ENCODE results near the gene ZWILCH. TPM values are rescaled to one million over a fixed set of nuclear protein-coding genes. Genes with fewer than 3 reads are reported as not detected.
"Not testable (repeated sequence)": the region's sequence is repeated elsewhere in the genome, so short reads cannot be mapped to it uniquely, and the experiment has no call there.

Gene ZWILCH
- total and polyA plus RNA-seq, 4 donors, result 1.5 to 11.3 (median 2.9) TPM

DNA sequence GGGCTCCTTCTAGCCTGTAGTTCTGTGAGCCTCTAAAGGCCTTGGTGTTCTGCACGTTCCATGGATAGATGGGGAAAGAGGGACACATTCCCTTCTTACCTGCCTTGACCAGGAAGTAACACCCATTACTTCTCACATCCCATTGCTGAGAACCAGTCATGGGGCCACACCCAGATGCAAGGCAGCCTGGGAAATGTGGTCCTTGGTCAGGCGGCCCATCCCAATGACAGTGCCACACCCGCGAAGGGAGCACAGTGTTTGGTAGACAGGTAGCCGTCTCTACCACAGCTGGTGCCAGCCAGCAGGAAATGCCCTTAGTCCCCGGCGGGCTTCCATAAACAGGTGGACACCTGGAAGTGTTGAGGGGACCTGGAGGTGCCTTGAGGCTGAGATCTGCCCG is 83.8 kb downstream of the ZWILCH start:
- no peak for TF ChIP-seq RXRA (IDR thresholded peaks at IDR 0.05)
- no peak for TF ChIP-seq FOXA1 (IDR thresholded peaks at IDR 0.05)
- no peak for TF ChIP-seq TAF1 (conservative IDR thresholded peaks at IDR 0.05)
- TF ChIP-seq, protein P1, sequence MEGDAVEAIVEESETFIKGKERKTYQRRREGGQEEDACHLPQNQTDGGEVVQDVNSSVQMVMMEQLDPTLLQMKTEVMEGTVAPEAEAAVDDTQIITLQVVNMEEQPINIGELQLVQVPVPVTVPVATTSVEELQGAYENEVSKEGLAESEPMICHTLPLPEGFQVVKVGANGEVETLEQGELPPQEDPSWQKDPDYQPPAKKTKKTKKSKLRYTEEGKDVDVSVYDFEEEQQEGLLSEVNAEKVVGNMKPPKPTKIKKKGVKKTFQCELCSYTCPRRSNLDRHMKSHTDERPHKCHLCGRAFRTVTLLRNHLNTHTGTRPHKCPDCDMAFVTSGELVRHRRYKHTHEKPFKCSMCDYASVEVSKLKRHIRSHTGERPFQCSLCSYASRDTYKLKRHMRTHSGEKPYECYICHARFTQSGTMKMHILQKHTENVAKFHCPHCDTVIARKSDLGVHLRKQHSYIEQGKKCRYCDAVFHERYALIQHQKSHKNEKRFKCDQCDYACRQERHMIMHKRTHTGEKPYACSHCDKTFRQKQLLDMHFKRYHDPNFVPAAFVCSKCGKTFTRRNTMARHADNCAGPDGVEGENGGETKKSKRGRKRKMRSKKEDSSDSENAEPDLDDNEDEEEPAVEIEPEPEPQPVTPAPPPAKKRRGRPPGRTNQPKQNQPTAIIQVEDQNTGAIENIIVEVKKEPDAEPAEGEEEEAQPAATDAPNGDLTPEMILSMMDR (IDR thresholded peaks at IDR 0.05; ENCODE audit: low read depth, low read length, missing input control), result no peak
- TF ChIP-seq RAD21 (IDR thresholded peaks at IDR 0.05), result no peak
- TF ChIP-seq EGR1 (IDR thresholded peaks at IDR 0.05; ENCODE audit: low read depth in 2 of 2), result no peak
- no peak for TF ChIP-seq JUND (IDR thresholded peaks at IDR 0.05)
- TF ChIP-seq, protein P2, sequence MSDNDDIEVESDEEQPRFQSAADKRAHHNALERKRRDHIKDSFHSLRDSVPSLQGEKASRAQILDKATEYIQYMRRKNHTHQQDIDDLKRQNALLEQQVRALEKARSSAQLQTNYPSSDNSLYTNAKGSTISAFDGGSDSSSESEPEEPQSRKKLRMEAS (IDR thresholded peaks at IDR 0.05), result no peak
- TF ChIP-seq NR2F2 (IDR thresholded peaks at IDR 0.05), result no peak
- TF ChIP-seq FOXA2 (IDR thresholded peaks at IDR 0.05), result no peak
- no peak for TF ChIP-seq SP1 (IDR thresholded peaks at IDR 0.05)
- TF ChIP-seq YY1 (IDR thresholded peaks at IDR 0.05), result no peak
- no peak for TF ChIP-seq HNF4G (IDR thresholded peaks at IDR 0.05)
- TF ChIP-seq, protein P3, sequence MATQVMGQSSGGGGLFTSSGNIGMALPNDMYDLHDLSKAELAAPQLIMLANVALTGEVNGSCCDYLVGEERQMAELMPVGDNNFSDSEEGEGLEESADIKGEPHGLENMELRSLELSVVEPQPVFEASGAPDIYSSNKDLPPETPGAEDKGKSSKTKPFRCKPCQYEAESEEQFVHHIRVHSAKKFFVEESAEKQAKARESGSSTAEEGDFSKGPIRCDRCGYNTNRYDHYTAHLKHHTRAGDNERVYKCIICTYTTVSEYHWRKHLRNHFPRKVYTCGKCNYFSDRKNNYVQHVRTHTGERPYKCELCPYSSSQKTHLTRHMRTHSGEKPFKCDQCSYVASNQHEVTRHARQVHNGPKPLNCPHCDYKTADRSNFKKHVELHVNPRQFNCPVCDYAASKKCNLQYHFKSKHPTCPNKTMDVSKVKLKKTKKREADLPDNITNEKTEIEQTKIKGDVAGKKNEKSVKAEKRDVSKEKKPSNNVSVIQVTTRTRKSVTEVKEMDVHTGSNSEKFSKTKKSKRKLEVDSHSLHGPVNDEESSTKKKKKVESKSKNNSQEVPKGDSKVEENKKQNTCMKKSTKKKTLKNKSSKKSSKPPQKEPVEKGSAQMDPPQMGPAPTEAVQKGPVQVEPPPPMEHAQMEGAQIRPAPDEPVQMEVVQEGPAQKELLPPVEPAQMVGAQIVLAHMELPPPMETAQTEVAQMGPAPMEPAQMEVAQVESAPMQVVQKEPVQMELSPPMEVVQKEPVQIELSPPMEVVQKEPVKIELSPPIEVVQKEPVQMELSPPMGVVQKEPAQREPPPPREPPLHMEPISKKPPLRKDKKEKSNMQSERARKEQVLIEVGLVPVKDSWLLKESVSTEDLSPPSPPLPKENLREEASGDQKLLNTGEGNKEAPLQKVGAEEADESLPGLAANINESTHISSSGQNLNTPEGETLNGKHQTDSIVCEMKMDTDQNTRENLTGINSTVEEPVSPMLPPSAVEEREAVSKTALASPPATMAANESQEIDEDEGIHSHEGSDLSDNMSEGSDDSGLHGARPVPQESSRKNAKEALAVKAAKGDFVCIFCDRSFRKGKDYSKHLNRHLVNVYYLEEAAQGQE (IDR thresholded peaks at IDR 0.05), result no peak
- TF ChIP-seq ZBTB33 (IDR thresholded peaks at IDR 0.05), result no peak
- TF ChIP-seq GABPA (IDR thresholded peaks at IDR 0.05 in 1 of 2, conservative IDR thresholded peaks at IDR 0.05 in 1 of 2), result no peak
- TF ChIP-seq, protein P4, sequence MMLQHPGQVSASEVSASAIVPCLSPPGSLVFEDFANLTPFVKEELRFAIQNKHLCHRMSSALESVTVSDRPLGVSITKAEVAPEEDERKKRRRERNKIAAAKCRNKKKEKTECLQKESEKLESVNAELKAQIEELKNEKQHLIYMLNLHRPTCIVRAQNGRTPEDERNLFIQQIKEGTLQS (IDR thresholded peaks at IDR 0.05), result no peak
- no peak for TF ChIP-seq HNF4A (conservative IDR thresholded peaks at IDR 0.05)
- Histone ChIP-seq H3K9ac (ENCODE audit: low read depth in 1 of 2, low read length in 2 of 2) (no peak overlapping the region), H3K27ac (ENCODE audit: low read depth in 1 of 2, low read length in 2 of 2) (no peak overlapping the region), H3K36me3 (ENCODE audit: control insufficient read depth in 4 of 4, insufficient read depth in 3 of 4, low read depth in 1 of 4, low read length in 3 of 4) (no peaks in the 10 kb centered on the region), H3K4me3 (ENCODE audit: low read depth in 1 of 3, low read length in 3 of 3) (no peak overlapping the region), H3K9me3 (ENCODE audit: control insufficient read depth in 4 of 4, low read length in 3 of 4) (no peaks in the 10 kb centered on the region), H3K27me3 (ENCODE audit: control insufficient read depth in 4 of 4, insufficient read depth in 4 of 4, low read length in 3 of 4) (no peaks in the 10 kb centered on the region), H3K4me1 (ENCODE audit: control insufficient read depth in 4 of 4, insufficient read depth in 4 of 4, low read length in 3 of 4) (peaks cover 6 to 17% (median 11%) of the 10 kb centered on the region in 4 donors)
- peak; percentile 49 for DNase-seq (ENCODE audit: low spot score)
- 86% methylated on average over 8 of the region's 8 CpGs for WGBS

- H3K4me1 ChIP-seq (ENCODE audit: control insufficient read depth in 4 of 4, insufficient read depth in 4 of 4, low read length in 3 of 4), result peaks cover 6 to 17% (median 11%) of the 10 kb centered on the region in 4 donors
- not testable (repeated sequence) for DNase-seq (ENCODE audit: low spot score); H3K9me3 ChIP-seq (ENCODE audit: control insufficient read depth in 4 of 4, low read length in 3 of 4); H3K27me3 ChIP-seq (ENCODE audit: control insufficient read depth in 4 of 4, insufficient read depth in 4 of 4, low read length in 3 of 4); H3K9ac ChIP-seq (ENCODE audit: low read depth in 1 of 2, low read length in 2 of 2); H3K36me3 ChIP-seq (ENCODE audit: control insufficient read depth in 4 of 4, insufficient read depth in 3 of 4, low read depth in 1 of 4, low read length in 3 of 4); H3K4me3 ChIP-seq (ENCODE audit: low read depth in 1 of 3, low read length in 3 of 3); H3K27ac ChIP-seq (ENCODE audit: low read depth in 1 of 2, low read length in 2 of 2)
- 91% methylated on average over 6 of the region's 6 CpGs for WGBS
Observed at GRCh38 chr15:66589429-66589828, 84.3 kb downstream of the ZWILCH start.
